ENCODE results near the gene MKNK1.
A peak's percentile ranks its signal among the peaks of the same experiment; 100 is the strongest.

The MKNK1 gene

GRCh38 chr1:46558141-46558963 is 45.7 kb downstream of the MKNK1 start:
- no peak for DNase-seq (ENCODE audit: low spot score)

GRCh38 chr1:46557403-46557802 is 46.7 kb downstream of the MKNK1 start:
- DNase-seq (ENCODE audit: low spot score) = no peak

GRCh38 chr1:46556822-46557221 is 47.2 kb downstream of the MKNK1 start:
- DNase-seq (ENCODE audit: low spot score) = no peak

- DNase-seq (ENCODE audit: low spot score) = no peak
Observed at GRCh38 chr1:46555826-46556619, 48.0 kb downstream of the MKNK1 start.

- no peak for DNase-seq (ENCODE audit: low spot score)
Observed at GRCh38 chr1:46554597-46555381, 49.3 kb downstream of the MKNK1 start.

GRCh38 chr1:46554236-46554596 is 49.9 kb downstream of the MKNK1 start:
- no peak for DNase-seq (ENCODE audit: low spot score)

GRCh38 chr1:46553506-46553905 is 50.6 kb downstream of the MKNK1 start:
- DNase-seq (ENCODE audit: low spot score) = no peak

- DNase-seq (ENCODE audit: low spot score) = no peak
Observed at GRCh38 chr1:46552357-46553237, 51.5 kb downstream of the MKNK1 start.

GRCh38 chr1:46551597-46552095 is 52.4 kb downstream of the MKNK1 start, which contains the start of gene KNCN:
Gene KNCN (minus strand): TSS chr1:46551647. CDS start chr1:46551215, 432 bp downstream.
- no peak for DNase-seq (ENCODE audit: low spot score)

GRCh38 chr1:46550751-46551231 is 53.3 kb downstream of the MKNK1 start:
- no peak for DNase-seq (ENCODE audit: low spot score)

GRCh38 chr1:46549697-46550681 is 54.1 kb downstream of the MKNK1 start:
- DNase-seq (ENCODE audit: low spot score) = no peak

GRCh38 chr1:46547481-46548383 is 56.3 kb downstream of the MKNK1 start:
- DNase-seq (ENCODE audit: low spot score) = peak; percentile 58

- no peak for DNase-seq (ENCODE audit: low spot score)
Observed at GRCh38 chr1:46546210-46546609, 57.9 kb downstream of the MKNK1 start.

- no peak for DNase-seq (ENCODE audit: low spot score)
Observed at GRCh38 chr1:46545784-46546183, 58.3 kb downstream of the MKNK1 start.

- DNase-seq (ENCODE audit: low spot score) = no peak
Observed at GRCh38 chr1:46544561-46545240, 59.4 kb downstream of the MKNK1 start.

- no peak for DNase-seq (ENCODE audit: low spot score)
Observed at GRCh38 chr1:46543761-46544560, 60.1 kb downstream of the MKNK1 start.

GRCh38 chr1:46543382-46543760 is 60.7 kb downstream of the MKNK1 start:
- DNase-seq (ENCODE audit: low spot score) = no peak
